BE2C (cell line): ENCODE results near the gene CYB5R4.

Experiments used
- DNase-seq: peaks from one replicate; pipeline ENCODE4 v3.0.0-alpha.2; 2020
- H3K27me3 ChIP-seq: fragments of 250-450 bp; sonication (Bioruptor Pico); 2 replicates; pipeline ENCODE4 v1.5.1; 2020; ENCODE audit warnings: mild to moderate bottlenecking
- H3K36me3 ChIP-seq: fragments of 250-450 bp; sonication (Bioruptor Pico); 2 replicates; pipeline ENCODE4 v1.5.1; 2020; ENCODE audit warnings: mild to moderate bottlenecking
- H3K4me1 ChIP-seq: fragments of 250-450 bp; sonication (Bioruptor Pico); 2 replicates; pipeline ENCODE4 v1.5.1; 2020
- H3K4me3 ChIP-seq: 2 replicates; pipeline ENCODE4 v1.5.1; 2011; ENCODE audit warnings: low read depth, low read length
- H3K9me3 ChIP-seq: fragments of 250-450 bp; sonication (Bioruptor Pico); 2 replicates; pipeline ENCODE4 v1.5.1; 2020
- CTCF ChIP-seq: IDR thresholded peaks from 2 replicates; pipeline ENCODE4 v1.5.1; 2012; ENCODE audit warnings: mild to moderate bottlenecking, low read depth, low read length

The CYB5R4 gene

GRCh38 chr6:83849127-83849526 lies 10.4 kb upstream of the CYB5R4 start:
- Histone ChIP-seq H3K27me3 (no peaks in the 10 kb centered on the region), H3K9me3 (no peaks in the 10 kb centered on the region), H3K36me3 (no peaks in the 10 kb centered on the region), H3K4me1 (peaks cover 3% of the 10 kb centered on the region), H3K4me3 (no peak overlapping the region)
- no peak for DNase-seq
- no peak for TF ChIP-seq CTCF

- no peak for DNase-seq
- Histone ChIP-seq H3K4me1 (peaks cover 3% of the 10 kb centered on the region), H3K4me3 (no peak overlapping the region), H3K27me3 (no peaks in the 10 kb centered on the region), H3K9me3 (no peaks in the 10 kb centered on the region), H3K36me3 (no peaks in the 10 kb centered on the region; the same call in 1 of the 2 replicates)
- no peak for TF ChIP-seq CTCF
These were observed 9.9 kb upstream of the CYB5R4 start for GRCh38 chr6:83849610-83850009.

GRCh38 chr6:83852528-83853177 lies 6.8 kb upstream of the CYB5R4 start:
- H3K4me1 ChIP-seq, result peaks cover 3% of the 10 kb centered on the region
- no peaks in the 10 kb centered on the region for H3K27me3 ChIP-seq
- H3K9me3 ChIP-seq, result no peaks in the 10 kb centered on the region
- no peak for DNase-seq
- no peak for TF ChIP-seq CTCF
- H3K36me3 ChIP-seq, result no peaks in the 10 kb centered on the region; the same call in 1 of the 2 replicates
- peak overlapping the region; percentile 87 for H3K4me3 ChIP-seq

- Histone ChIP-seq H3K9me3 (no peaks in the 10 kb centered on the region), H3K36me3 (no peaks in the 10 kb centered on the region; the same call in 1 of the 2 replicates), H3K27me3 (no peaks in the 10 kb centered on the region), H3K4me3 (peak within 1 kb of the TSS; percentile 87), H3K4me1 (peaks cover 3% of the 10 kb centered on the region)
- TF ChIP-seq CTCF, result no peak
- peak; percentile 84 for DNase-seq
These were observed 6.1 kb upstream of the CYB5R4 start, which contains the start of gene RIPPLY2 for GRCh38 chr6:83853178-83854000. RIPPLY2 (plus strand) TSS chr6:83853360; CDS start chr6:83853417, 57 bp downstream.

GRCh38 chr6:83854001-83854501 lies 5.4 kb upstream of the CYB5R4 start:
- DNase-seq, result peak; percentile 61
- no peaks in the 10 kb centered on the region for H3K27me3 ChIP-seq
- H3K4me1 ChIP-seq, result peaks cover 3% of the 10 kb centered on the region
- no peaks in the 10 kb centered on the region for H3K9me3 ChIP-seq
- no peak for TF ChIP-seq CTCF
- peak overlapping the region; percentile 87 for H3K4me3 ChIP-seq
- H3K36me3 ChIP-seq, result no peaks in the 10 kb centered on the region; the same call in 1 of the 2 replicates
